SK-N-MC (cell line): ENCODE measurements around the gene CDH4.

ENCODE experiments used
- EZH2 ChIP-seq: fragments of 200-600 bp; sonication (generic); IDR thresholded peaks from one replicate; pipeline ENCODE4 v1.6.1; 2017; ENCODE audit warnings: antibody characterized with exemption
- POLR2AphosphoS5 ChIP-seq: IDR thresholded peaks from 2 replicates; pipeline ENCODE4 v1.6.1; 2012; ENCODE audit warnings: mild to moderate bottlenecking, low read depth, low read length, borderline replicate concordance

GRCh38 chr20:61424011-61424627 is 172.1 kb downstream of the CDH4 start:
- TF ChIP-seq EZH2 (no peak), POLR2AphosphoS5 (no peak)
